SU-DHL-6 (cell line): ENCODE measurements around the gene USP13.

Experiments
- H2AFZ ChIP-seq: fragments of 200-600 bp; sonication (generic); 2 replicates; pipeline ENCODE4 v1.6.1; 2014; ENCODE audit warnings: low read depth, mild to moderate bottlenecking, moderate library complexity, mixed read lengths, antibody characterized with exemption, low read length; ENCODE audit not compliant: severe bottlenecking
- H3F3A ChIP-seq: fragments of 200-600 bp; shearing (Covaris generic); 2 replicates; pipeline ENCODE4 v1.6.0; 2016; ENCODE audit warnings: antibody characterized with exemption, mild to moderate bottlenecking; ENCODE audit not compliant: insufficient read depth
- H3K27ac ChIP-seq: fragments of 200-600 bp; sonication (generic); 2 replicates; pipeline ENCODE4 v1.5.1; 2016; ENCODE audit warnings: low read depth, mild to moderate bottlenecking, low read length, moderate library complexity, mixed read lengths
- H3K27me3 ChIP-seq: fragments of 200-600 bp; sonication (generic), shearing (Covaris generic); 2 replicates; pipeline ENCODE4 v1.6.0; 2014; ENCODE audit warnings: mild to moderate bottlenecking, low read length
- H3K36me3 ChIP-seq: fragments of 200-600 bp; sonication (generic); 2 replicates; pipeline ENCODE4 v1.6.1; 2014; ENCODE audit warnings: mild to moderate bottlenecking, low read length, mixed read lengths
- H3K4me2 ChIP-seq: fragments of 300-600, 200-600 bp; shearing (Covaris generic), sonication (generic); 2 replicates; pipeline ENCODE4 v1.6.0; 2014; ENCODE audit warnings: low read length, low read depth, mild to moderate bottlenecking; ENCODE audit not compliant: poor library complexity, severe bottlenecking
- H3K4me3 ChIP-seq: fragments of 200-600 bp; sonication (generic); 2 replicates; pipeline ENCODE4 v1.5.1; 2014; ENCODE audit warnings: antibody characterized with exemption, low read length, mild to moderate bottlenecking, mixed read lengths; ENCODE audit not compliant: insufficient read depth, poor library complexity, severe bottlenecking
- H3K79me2 ChIP-seq: fragments of 200-600 bp; sonication (generic); 2 replicates; pipeline ENCODE4 v1.6.1; 2014; ENCODE audit warnings: mild to moderate bottlenecking, low read length, moderate library complexity; ENCODE audit not compliant: insufficient read depth
- H3K9ac ChIP-seq: fragments of 200-600 bp; sonication (generic); 2 replicates; pipeline ENCODE4 v1.7.0; 2014; ENCODE audit warnings: mild to moderate bottlenecking, low read length
- H3K9me2 ChIP-seq: fragments of 200-600 bp; sonication (generic); replicated peaks from 2 replicates; pipeline ENCODE4 v1.6.1; 2014; ENCODE audit warnings: low read length; ENCODE audit not compliant: insufficient read depth
- H3K9me3 ChIP-seq: fragments of 200-600 bp; sonication (generic); 2 replicates; pipeline ENCODE4 v1.6.1; 2014; ENCODE audit warnings: low read length, mixed read lengths; ENCODE audit not compliant: insufficient read depth
- H4K20me1 ChIP-seq: fragments of 200-600 bp; sonication (generic); 2 replicates; pipeline ENCODE4 v1.6.1; 2014; ENCODE audit warnings: low read depth, mild to moderate bottlenecking, antibody characterized with exemption, low read length, moderate library complexity, mixed read lengths
- CTCF ChIP-seq: fragments of 200-600 bp; sonication (generic); IDR thresholded peaks from one replicate; pipeline ENCODE4 v1.5.1; 2017; ENCODE audit warnings: antibody characterized with exemption, mild to moderate bottlenecking, low read length, moderate library complexity; ENCODE audit not compliant: insufficient read depth, poor library complexity, severe bottlenecking
- EZH2phosphoT487 ChIP-seq: fragments of 200-600 bp; sonication (generic), shearing (Covaris generic); conservative IDR thresholded peaks from 2 replicates; pipeline ENCODE4 v1.6.1; 2018; ENCODE audit warnings: mild to moderate bottlenecking, antibody characterized with exemption, low read length, moderate library complexity, mixed read lengths

USP13 gene

GRCh38 chr3:179658606-179659005, 5.8 kb downstream of the USP13 start:
- Histone ChIP-seq H3K27me3 (no peaks in the 10 kb centered on the region), H3K4me3 (no peak overlapping the region), H3K27ac (no peak overlapping the region), H2AFZ (no peak overlapping the region), H3F3A (no peaks in the 10 kb centered on the region; the same call in 1 of the 2 replicates), H3K79me2 (peaks cover 97% of the 10 kb centered on the region), H3K9me3 (no peaks in the 10 kb centered on the region), H4K20me1 (peaks cover 9% of the 10 kb centered on the region; the same call in 1 of the 2 replicates), H3K4me2 (no peak overlapping the region), H3K9me2 (no peaks in the 10 kb centered on the region), H3K9ac (no peak overlapping the region), H3K36me3 (no peaks in the 10 kb centered on the region)
- TF ChIP-seq EZH2phosphoT487 (no peak), CTCF (no peak)

- no peaks in the 10 kb centered on the region for H3K9me3 ChIP-seq
- H3K4me3 ChIP-seq = no peak overlapping the region
- no peaks in the 10 kb centered on the region for H3K27me3 ChIP-seq
- H3K9ac ChIP-seq = no peak overlapping the region
- no peak overlapping the region for H3K27ac ChIP-seq
- no peaks in the 10 kb centered on the region; the same call in 1 of the 2 replicates for H4K20me1 ChIP-seq
- H3K36me3 ChIP-seq = no peaks in the 10 kb centered on the region
- no peak overlapping the region for H2AFZ ChIP-seq
- H3K4me2 ChIP-seq = no peak overlapping the region
- peaks cover 97% of the 10 kb centered on the region for H3K79me2 ChIP-seq
- H3K9me2 ChIP-seq = no peaks in the 10 kb centered on the region
- no peak for TF ChIP-seq EZH2phosphoT487
- no peak for TF ChIP-seq CTCF
- H3F3A ChIP-seq = no peaks in the 10 kb centered on the region; the same call in 1 of the 2 replicates
Measured at GRCh38 chr3:179660872-179661271, 8.0 kb downstream of the USP13 start.

GRCh38 chr3:179661777-179662176, 8.9 kb downstream of the USP13 start:
- Histone ChIP-seq H4K20me1 (no peaks in the 10 kb centered on the region; the same call in 1 of the 2 replicates), H3K79me2 (peaks cover 97% of the 10 kb centered on the region), H3F3A (no peaks in the 10 kb centered on the region; the same call in 1 of the 2 replicates), H3K27ac (no peak overlapping the region), H3K27me3 (no peaks in the 10 kb centered on the region), H3K9me2 (no peaks in the 10 kb centered on the region), H3K4me3 (no peak overlapping the region), H3K4me2 (no peak overlapping the region), H2AFZ (no peak overlapping the region), H3K36me3 (no peaks in the 10 kb centered on the region), H3K9me3 (no peaks in the 10 kb centered on the region), H3K9ac (no peak overlapping the region)
- TF ChIP-seq CTCF (no peak), EZH2phosphoT487 (no peak)
